UCSD-AML1 (cell line): ENCODE data around the gene OLFML2A.
"Not testable (repeated sequence)": the region's sequence is repeated elsewhere in the genome, so short reads cannot be mapped to it uniquely, and the experiment has no call there.

Source experiments
- DNase-seq: peaks from one replicate; lab custom pipeline; 2025; ENCODE audit not compliant: unreplicated experiment; lab: John Stamatoyannopoulos, UW

Gene OLFML2A

GRCh38 chr9:124818431-124819281, 41.7 kb downstream of the OLFML2A start:
- no peak for DNase-seq

- DNase-seq: no peak
Observed at GRCh38 chr9:124820698-124821623, 44.0 kb downstream of the OLFML2A start.

- DNase-seq: no peak
Observed at GRCh38 chr9:124828489-124829333, 51.8 kb downstream of the OLFML2A start.

DNA sequence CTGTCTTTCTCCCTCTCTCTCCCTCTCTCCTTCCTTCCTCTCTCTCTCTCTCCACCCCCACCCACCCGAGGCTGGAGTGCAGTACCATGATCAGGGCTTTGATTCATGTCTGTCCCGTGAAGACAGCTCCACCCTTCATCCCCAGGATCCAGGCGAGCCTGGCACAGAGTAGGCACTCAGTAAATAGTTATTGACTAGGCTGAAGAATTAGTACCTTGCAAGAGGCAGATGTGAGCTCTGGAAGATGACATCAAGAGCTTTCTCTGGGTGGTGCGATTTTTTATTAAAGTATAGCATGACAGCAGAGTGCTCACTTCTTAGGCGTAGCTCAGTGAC, 52.4 kb downstream of the OLFML2A start:
- DNase-seq: no peak

DNA sequence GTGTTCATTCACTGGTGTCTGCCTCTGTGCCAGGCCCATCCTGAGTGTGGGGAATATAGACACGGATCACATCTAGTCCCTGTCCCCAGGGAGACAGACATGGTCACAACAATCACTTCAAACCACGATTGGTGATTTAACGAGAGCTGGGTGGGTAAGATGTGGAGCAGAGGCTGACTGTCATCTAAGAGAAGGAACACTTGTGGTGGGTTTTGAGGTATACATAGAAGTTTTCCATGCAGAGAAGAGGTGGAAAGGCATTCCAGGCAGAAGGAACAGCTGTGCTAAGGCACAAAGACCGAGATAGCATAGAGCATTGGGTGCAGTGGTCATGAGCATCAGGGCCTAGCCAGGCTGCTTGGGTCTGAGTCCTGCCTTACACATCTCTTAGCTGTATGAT, 53.7 kb downstream of the OLFML2A start:
- no peak for DNase-seq

GRCh38 chr9:124831642-124832364, 54.9 kb downstream of the OLFML2A start:
- DNase-seq: no peak

GRCh38 chr9:124834591-124834990, 57.7 kb downstream of the OLFML2A start:
- no peak for DNase-seq

DNA sequence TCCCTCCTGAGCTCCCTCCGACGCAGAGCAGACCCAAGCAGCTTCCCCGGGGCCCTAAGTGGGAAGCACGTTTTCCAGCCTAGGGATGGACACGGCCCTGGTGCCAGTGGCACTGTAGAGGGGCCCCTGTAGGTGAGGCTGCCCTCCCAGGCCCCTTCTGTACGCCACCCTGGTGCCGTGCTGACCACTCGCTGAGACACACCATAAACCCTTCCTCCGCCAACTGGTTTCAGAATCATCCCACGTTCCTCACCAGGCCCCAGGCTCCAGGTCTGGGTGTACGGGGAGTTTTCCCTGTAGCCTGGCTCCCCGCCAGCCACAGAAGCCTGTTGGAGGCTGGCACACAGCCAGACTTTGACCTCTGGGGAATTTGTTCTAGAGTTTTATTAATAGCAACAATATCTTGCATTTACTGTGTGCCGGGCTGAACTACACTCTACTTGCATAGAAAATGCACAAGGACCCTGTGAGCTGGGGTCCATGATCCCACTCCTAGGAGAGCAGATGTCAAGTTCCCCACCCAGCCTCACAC, 58.2 kb downstream of the OLFML2A start:
- DNase-seq: peak; percentile 49

GRCh38 chr9:124838132-124838531, 61.2 kb downstream of the OLFML2A start:
- DNase-seq: not testable (repeated sequence)

- not testable (repeated sequence) for DNase-seq
Observed at GRCh38 chr9:124838567-124839275, 61.8 kb downstream of the OLFML2A start.

DNA sequence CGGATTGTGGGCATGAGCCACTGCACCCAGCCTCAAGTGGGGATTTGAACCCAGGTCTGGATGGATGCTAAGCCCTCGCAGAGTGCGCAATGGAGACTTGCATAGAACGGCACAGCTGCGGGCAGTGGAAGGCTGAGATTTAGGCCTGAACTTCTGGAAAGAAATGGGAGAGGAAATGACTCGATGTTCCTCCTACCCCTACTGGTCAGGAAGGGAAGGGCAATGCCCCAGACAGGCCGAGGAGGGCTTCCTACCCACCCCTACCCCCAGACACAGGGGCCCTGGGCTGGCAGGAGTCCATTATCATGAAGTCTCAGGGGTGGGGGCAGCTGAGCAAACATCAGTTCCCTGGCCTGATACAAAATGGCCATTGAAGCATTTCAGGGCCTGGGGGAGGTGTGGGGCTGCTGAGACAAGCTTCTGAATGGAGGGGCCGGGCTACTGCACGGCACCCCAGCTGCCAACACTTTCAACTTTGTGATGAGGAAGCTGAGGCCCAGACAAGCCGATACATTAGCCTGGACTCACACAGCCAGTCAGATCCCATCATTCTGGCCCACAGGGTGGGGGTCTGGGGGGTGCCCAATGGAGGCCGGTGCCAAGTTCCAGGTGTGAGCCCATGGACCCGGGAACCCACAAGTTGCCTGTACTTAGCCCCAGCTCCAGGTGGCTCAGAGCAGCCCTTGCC, 62.8 kb downstream of the OLFML2A start:
- DNase-seq: no peak

GRCh38 chr9:124840300-124840833, 63.4 kb downstream of the OLFML2A start:
- DNase-seq: no peak

- DNase-seq: no peak
Observed at GRCh38 chr9:124841075-124841821, 64.3 kb downstream of the OLFML2A start.

DNA sequence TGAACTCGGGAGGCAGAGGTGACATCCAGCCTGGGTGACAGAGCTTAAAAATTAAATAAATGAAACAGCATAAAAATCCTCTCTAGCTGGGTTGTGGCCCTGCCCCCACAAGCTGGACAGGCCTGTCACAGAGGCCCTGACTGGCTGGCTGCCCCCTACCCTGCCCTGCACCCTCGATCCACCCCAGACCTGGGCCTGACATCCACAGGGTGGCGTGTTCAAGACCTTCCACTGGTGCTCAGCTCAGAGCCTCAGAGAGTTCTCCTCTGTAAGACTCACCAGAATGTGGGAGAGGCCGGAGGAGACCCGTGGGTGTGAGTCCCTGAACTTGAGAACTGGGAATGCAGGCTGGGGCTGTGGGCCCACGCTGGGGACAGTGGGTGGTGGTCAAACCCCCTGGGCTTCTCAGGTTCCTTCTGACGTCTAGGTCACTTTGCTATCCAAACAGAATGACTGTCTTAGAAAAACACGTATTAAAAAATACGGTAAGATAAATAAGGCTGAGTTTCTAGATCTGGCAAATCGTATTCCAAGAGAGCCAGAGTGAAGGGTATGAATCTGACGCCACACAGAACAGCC, 66.6 kb downstream of the OLFML2A start:
- no peak for DNase-seq

DNA sequence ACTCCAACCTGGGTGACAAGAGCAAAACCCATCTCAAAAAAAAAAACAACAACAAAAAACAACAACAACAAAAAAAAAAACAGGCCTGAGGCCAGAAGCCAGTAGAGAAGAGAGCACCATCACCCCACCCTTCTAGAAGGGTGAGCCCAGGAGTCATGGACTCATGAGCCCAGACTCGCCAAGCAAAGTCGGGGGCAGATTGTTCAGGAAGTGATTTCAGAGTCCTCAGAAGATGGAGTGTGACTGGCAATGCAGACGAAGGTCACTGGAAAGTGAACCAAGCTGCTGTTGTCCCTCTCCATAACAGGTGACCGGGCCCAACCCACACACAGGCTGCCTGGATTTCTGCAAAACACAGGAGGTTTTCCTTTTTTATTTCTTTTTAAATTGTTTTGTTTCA, 67.4 kb downstream of the OLFML2A start:
- no peak for DNase-seq

DNA sequence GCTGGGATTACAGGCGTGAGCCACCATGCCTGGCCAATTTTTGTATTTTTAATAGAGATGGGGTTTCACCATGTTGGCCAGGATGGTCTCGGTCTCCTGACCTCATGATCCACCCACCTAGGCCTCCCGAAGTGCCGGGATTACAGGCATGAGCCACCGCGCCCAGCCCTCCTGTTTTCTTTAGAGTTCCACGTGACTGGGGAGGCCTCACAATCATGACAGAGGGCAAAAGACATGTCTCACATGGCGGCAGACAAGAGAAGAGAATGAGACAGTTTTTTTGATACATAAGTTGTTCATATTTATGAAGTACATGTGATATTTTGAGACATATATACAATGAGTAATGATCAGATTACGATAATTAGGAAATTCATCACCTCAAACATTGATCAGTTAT, 69.5 kb downstream of the OLFML2A start:
- DNase-seq: not testable (repeated sequence)

GRCh38 chr9:124846969-124847368, 70.0 kb downstream of the OLFML2A start:
- DNase-seq: no peak

DNA sequence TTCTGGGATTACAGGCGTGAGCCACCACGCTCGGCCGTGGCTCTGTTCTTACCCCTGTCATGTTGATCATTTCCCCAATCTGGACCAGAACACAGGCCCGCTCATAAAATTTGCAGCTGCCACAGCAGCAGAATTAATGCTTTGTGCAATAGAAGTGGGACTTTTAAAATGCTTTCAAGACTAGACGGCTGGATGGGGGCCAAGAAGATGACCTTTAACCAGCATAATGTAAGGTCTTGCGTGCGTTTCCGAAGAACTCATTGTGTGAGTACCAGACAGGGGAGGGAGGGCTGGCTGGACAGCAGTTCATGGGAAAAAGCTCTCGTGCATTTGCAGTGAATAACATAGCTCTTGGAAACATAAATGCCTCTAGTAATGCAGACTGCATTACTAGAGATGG, 72.9 kb downstream of the OLFML2A start:
- no peak for DNase-seq
